ENCODE results near the gene MAP4K4.

Gene MAP4K4

GRCh38 chr2:101775092-101775491 is 77.6 kb downstream of the MAP4K4 start:
- Histone ChIP-seq H3K18ac (ENCODE audit: low read length) (no peak overlapping the region), H3K4me1 (ENCODE audit: control insufficient read depth in 2 of 2, insufficient read depth in 1 of 2, low read depth in 1 of 2, low read length in 2 of 2) (peaks cover 18 to 32% of the 10 kb centered on the region in 2 donors), H3K4me3 (ENCODE audit: low read length in 2 of 2) (no peak overlapping the region), H2BK12ac (ENCODE audit: low read length) (no peak overlapping the region), H2BK15ac (ENCODE audit: low read length) (no peak overlapping the region), H3K79me1 (ENCODE audit: low read depth, low read length) (peaks cover 2% of the 10 kb centered on the region), H3K9ac (ENCODE audit: low read depth, low read length, poor library complexity) (no peak overlapping the region), H2AK5ac (ENCODE audit: low read depth, low read length) (no peak overlapping the region), H4K8ac (ENCODE audit: low read depth, low read length) (no peak overlapping the region), H2BK5ac (ENCODE audit: low read length) (no peak overlapping the region), H3K27ac (replicated peaks; ENCODE audit: low read length) (no peak overlapping the region), H4K91ac (ENCODE audit: low read depth, low read length, poor library complexity) (no peak overlapping the region), H2AFZ (ENCODE audit: low read length) (no peak overlapping the region), H3K27me3 (ENCODE audit: control insufficient read depth in 3 of 3, insufficient read depth in 3 of 3, low read depth in 1 of 3, low read length in 3 of 3) (no peaks in the 10 kb centered on the region), H3K36me3 (replicated peaks in 1 of 2; ENCODE audit: control insufficient read depth in 2 of 2, insufficient read depth in 2 of 2, low read length in 2 of 2) (no peaks in the 10 kb centered on the region), H3K4me2 (ENCODE audit: insufficient read depth, low read length, poor library complexity, severe bottlenecking) (no peak overlapping the region), H3K23ac (ENCODE audit: low read depth, low read length, poor library complexity) (no peak overlapping the region), H3K9me3 (replicated peaks in 1 of 2; ENCODE audit: control insufficient read depth in 2 of 2, insufficient read depth in 1 of 2, low read depth in 1 of 2, low read length in 2 of 2) (no peaks in the 10 kb centered on the region), H3K14ac (ENCODE audit: low read length) (no peak overlapping the region), H2BK120ac (ENCODE audit: low read depth, low read length) (no peak overlapping the region), H3K4ac (ENCODE audit: low read length) (no peak overlapping the region)
- DNase-seq (ENCODE audit: low spot score): no peak
- WGBS, 2 donors (ENCODE audit: extremely low coverage in 2 of 2, insufficient read length in 2 of 2, insufficient replicate concordance in 1 of 2): no CpG with 5 or more reads among the region's 2 CpGs

DNA sequence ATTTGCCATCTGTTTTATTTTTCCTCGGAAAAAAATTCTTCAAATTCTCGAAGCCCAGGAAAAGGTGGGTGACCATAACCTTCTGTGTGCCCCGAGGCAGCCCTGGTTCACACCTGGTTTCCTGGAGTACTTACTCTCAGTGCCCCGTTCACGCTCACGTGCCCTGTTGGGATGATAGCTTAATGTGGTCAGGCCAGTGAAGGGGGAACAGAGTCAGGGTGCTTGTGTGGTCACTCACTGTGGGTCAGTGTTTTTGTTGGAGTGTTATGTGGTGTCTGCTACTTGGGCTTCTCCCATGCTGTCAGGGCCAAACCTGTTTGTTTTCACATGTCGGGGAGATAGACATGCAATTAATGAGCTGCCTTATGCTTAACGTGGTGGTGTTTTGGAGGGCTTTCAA is 78.1 kb downstream of the MAP4K4 start:
- Histone ChIP-seq H3K4me2 (ENCODE audit: insufficient read depth, low read length, poor library complexity, severe bottlenecking) (no peak overlapping the region), H3K18ac (ENCODE audit: low read length) (no peak overlapping the region), H2AK5ac (ENCODE audit: low read depth, low read length) (no peak overlapping the region), H2BK12ac (ENCODE audit: low read length) (no peak overlapping the region), H3K79me1 (ENCODE audit: low read depth, low read length) (peaks cover 2% of the 10 kb centered on the region), H2BK5ac (ENCODE audit: low read length) (no peak overlapping the region), H3K27ac (replicated peaks; ENCODE audit: low read length) (no peak overlapping the region), H3K36me3 (replicated peaks in 1 of 2; ENCODE audit: control insufficient read depth in 2 of 2, insufficient read depth in 2 of 2, low read length in 2 of 2) (no peaks in the 10 kb centered on the region), H2BK15ac (ENCODE audit: low read length) (no peak overlapping the region), H3K4ac (ENCODE audit: low read length) (no peak overlapping the region), H2AFZ (ENCODE audit: low read length) (no peak overlapping the region), H2BK120ac (ENCODE audit: low read depth, low read length) (no peak overlapping the region), H4K8ac (ENCODE audit: low read depth, low read length) (no peak overlapping the region), H3K27me3 (ENCODE audit: control insufficient read depth in 3 of 3, insufficient read depth in 3 of 3, low read depth in 1 of 3, low read length in 3 of 3) (no peaks in the 10 kb centered on the region), H4K91ac (ENCODE audit: low read depth, low read length, poor library complexity) (no peak overlapping the region), H3K9ac (ENCODE audit: low read depth, low read length, poor library complexity) (no peak overlapping the region), H3K14ac (ENCODE audit: low read length) (no peak overlapping the region), H3K23ac (ENCODE audit: low read depth, low read length, poor library complexity) (no peak overlapping the region), H3K4me3 (ENCODE audit: low read length in 2 of 2) (peak overlapping the region in 1 of 2 donors; percentile 30), H3K4me1 (ENCODE audit: control insufficient read depth in 2 of 2, insufficient read depth in 1 of 2, low read depth in 1 of 2, low read length in 2 of 2) (peaks cover 21 to 34% of the 10 kb centered on the region in 2 donors), H3K9me3 (replicated peaks in 1 of 2; ENCODE audit: control insufficient read depth in 2 of 2, insufficient read depth in 1 of 2, low read depth in 1 of 2, low read length in 2 of 2) (no peaks in the 10 kb centered on the region)
- no CpG with 5 or more reads among the region's 8 CpGs for WGBS, 2 donors (ENCODE audit: extremely low coverage in 2 of 2, insufficient read length in 2 of 2, insufficient replicate concordance in 1 of 2)
- DNase-seq (ENCODE audit: low spot score): no peak

DNA sequence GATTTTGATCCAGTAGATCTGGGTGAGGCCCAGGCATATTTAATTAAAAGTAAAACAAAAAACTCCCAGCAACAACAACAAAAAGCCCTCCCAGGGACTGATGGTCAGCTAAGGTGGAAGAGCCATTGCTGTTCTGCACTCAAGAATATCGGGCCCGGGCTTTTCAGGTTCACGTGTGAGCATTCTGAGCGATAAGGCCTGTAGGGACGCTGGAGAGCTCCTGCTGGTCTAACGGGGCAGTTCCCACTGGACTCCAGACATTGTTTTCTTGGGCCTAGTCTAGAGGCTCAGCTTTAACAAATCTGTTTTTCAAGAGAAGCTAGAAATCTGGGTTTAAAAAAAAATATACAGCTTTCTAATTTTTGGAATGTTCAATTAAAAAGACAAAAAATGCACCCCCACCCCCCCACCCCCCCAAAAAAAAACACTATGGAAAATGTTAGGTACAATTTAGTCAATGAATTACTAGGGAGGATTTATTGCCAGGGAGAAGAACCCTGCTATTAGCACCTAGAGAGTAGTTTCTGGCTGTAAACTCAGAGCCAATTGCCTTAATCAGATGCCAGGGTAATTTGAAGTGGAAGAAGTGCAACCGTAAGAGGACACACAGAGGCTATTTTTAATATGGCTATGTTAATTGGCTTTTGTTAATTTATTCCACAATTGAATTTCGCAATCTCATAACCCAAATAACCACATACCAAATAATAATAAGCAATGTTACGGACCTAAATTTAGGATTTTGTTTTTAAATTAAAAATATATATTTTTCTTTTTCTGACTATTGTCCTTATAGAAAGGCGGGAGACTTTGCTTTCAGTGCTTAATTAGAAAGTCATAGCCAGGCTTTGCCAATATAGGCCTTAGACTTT is 78.9 kb downstream of the MAP4K4 start:
- Histone ChIP-seq H2BK5ac (ENCODE audit: low read length) (no peak overlapping the region), H3K23ac (ENCODE audit: low read depth, low read length, poor library complexity) (no peak overlapping the region), H3K14ac (ENCODE audit: low read length) (no peak overlapping the region), H3K36me3 (replicated peaks in 1 of 2; ENCODE audit: control insufficient read depth in 2 of 2, insufficient read depth in 2 of 2, low read length in 2 of 2) (no peaks in the 10 kb centered on the region), H3K27ac (replicated peaks; ENCODE audit: low read length) (no peak overlapping the region), H2BK12ac (ENCODE audit: low read length) (no peak overlapping the region), H3K4ac (ENCODE audit: low read length) (no peak overlapping the region), H2AK5ac (ENCODE audit: low read depth, low read length) (no peak overlapping the region), H2BK15ac (ENCODE audit: low read length) (no peak overlapping the region), H3K4me3 (ENCODE audit: low read length in 2 of 2) (no peak overlapping the region), H3K9me3 (replicated peaks in 1 of 2; ENCODE audit: control insufficient read depth in 2 of 2, insufficient read depth in 1 of 2, low read depth in 1 of 2, low read length in 2 of 2) (no peaks in the 10 kb centered on the region), H3K4me2 (ENCODE audit: insufficient read depth, low read length, poor library complexity, severe bottlenecking) (no peak overlapping the region), H3K27me3 (ENCODE audit: control insufficient read depth in 3 of 3, insufficient read depth in 3 of 3, low read depth in 1 of 3, low read length in 3 of 3) (no peaks in the 10 kb centered on the region), H2BK120ac (ENCODE audit: low read depth, low read length) (no peak overlapping the region), H4K91ac (ENCODE audit: low read depth, low read length, poor library complexity) (no peak overlapping the region), H2AFZ (ENCODE audit: low read length) (no peak overlapping the region), H3K9ac (ENCODE audit: low read depth, low read length, poor library complexity) (no peak overlapping the region), H3K4me1 (ENCODE audit: control insufficient read depth in 2 of 2, insufficient read depth in 1 of 2, low read depth in 1 of 2, low read length in 2 of 2) (peaks cover 21 to 35% of the 10 kb centered on the region in 2 donors), H4K8ac (ENCODE audit: low read depth, low read length) (no peak overlapping the region), H3K79me1 (ENCODE audit: low read depth, low read length) (peaks cover 2% of the 10 kb centered on the region), H3K18ac (ENCODE audit: low read length) (no peak overlapping the region)
- no CpG with 5 or more reads among the region's 10 CpGs for WGBS, 2 donors (ENCODE audit: extremely low coverage in 2 of 2, insufficient read length in 2 of 2, insufficient replicate concordance in 1 of 2)
- DNase-seq (ENCODE audit: low spot score): no peak

- H2BK5ac ChIP-seq (ENCODE audit: low read length): no peak overlapping the region
- H3K4me1 ChIP-seq (ENCODE audit: control insufficient read depth in 2 of 2, insufficient read depth in 1 of 2, low read depth in 1 of 2, low read length in 2 of 2): peaks cover 18 to 32% of the 10 kb centered on the region in 2 donors
Observed at GRCh38 chr2:101777337-101777736, 79.8 kb downstream of the MAP4K4 start.

More at GRCh38 chr2:101777337-101777736, 79.8 kb downstream of the MAP4K4 start:
- Histone ChIP-seq H3K23ac (ENCODE audit: low read depth, low read length, poor library complexity) (no peak overlapping the region), H3K27ac (replicated peaks; ENCODE audit: low read length) (no peak overlapping the region), H3K18ac (ENCODE audit: low read length) (no peak overlapping the region), H2BK15ac (ENCODE audit: low read length) (no peak overlapping the region), H3K4me2 (ENCODE audit: insufficient read depth, low read length, poor library complexity, severe bottlenecking) (no peak overlapping the region), H3K9me3 (replicated peaks in 1 of 2; ENCODE audit: control insufficient read depth in 2 of 2, insufficient read depth in 1 of 2, low read depth in 1 of 2, low read length in 2 of 2) (no peaks in the 10 kb centered on the region), H3K79me1 (ENCODE audit: low read depth, low read length) (peaks cover 3% of the 10 kb centered on the region), H2BK12ac (ENCODE audit: low read length) (no peak overlapping the region), H4K8ac (ENCODE audit: low read depth, low read length) (no peak overlapping the region), H3K4ac (ENCODE audit: low read length) (no peak overlapping the region), H3K36me3 (replicated peaks in 1 of 2; ENCODE audit: control insufficient read depth in 2 of 2, insufficient read depth in 2 of 2, low read length in 2 of 2) (no peaks in the 10 kb centered on the region), H2BK120ac (ENCODE audit: low read depth, low read length) (no peak overlapping the region), H3K4me3 (ENCODE audit: low read length in 2 of 2) (no peak overlapping the region), H2AK5ac (ENCODE audit: low read depth, low read length) (no peak overlapping the region), H3K14ac (ENCODE audit: low read length) (no peak overlapping the region), H3K9ac (ENCODE audit: low read depth, low read length, poor library complexity) (no peak overlapping the region), H3K27me3 (ENCODE audit: control insufficient read depth in 3 of 3, insufficient read depth in 3 of 3, low read depth in 1 of 3, low read length in 3 of 3) (no peaks in the 10 kb centered on the region), H4K91ac (ENCODE audit: low read depth, low read length, poor library complexity) (no peak overlapping the region), H2AFZ (ENCODE audit: low read length) (no peak overlapping the region)
- WGBS, 2 donors (ENCODE audit: extremely low coverage in 2 of 2, insufficient read length in 2 of 2, insufficient replicate concordance in 1 of 2): no CpG with 5 or more reads among the region's 11 CpGs
- no peak for DNase-seq (ENCODE audit: low spot score)
